ENCODE data around the gene TASP1.

Gene TASP1

DNA sequence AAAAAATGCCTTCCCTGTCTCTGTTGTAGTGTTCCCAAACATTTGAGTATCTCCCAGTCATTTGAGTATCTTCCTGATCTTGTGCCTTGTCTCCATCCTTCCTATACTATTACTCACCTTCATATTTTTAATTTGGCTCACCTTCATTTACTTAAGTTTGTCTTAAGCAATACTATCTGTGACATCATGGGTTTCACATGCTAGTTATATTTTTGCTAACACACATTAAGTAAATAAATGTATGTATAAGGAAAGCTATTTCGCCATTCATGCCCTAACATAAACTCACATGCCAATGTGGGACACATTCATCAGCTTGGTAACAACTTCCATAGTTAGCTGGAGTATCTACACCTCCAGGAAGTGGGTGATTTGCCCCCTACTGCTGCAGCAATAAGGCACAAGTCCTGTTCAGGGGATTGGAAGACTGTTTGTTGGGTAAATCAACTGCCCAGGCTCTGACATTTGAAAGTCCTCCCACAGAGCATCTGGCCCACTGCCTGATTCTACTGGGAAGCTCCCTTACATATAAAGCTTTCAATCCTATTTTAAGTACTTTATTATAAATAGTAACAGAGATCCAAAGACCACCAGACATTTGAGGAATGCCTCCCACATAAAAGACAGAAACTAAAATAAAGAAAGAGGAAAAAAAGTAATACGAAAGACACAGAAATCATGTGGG is 285.3 kb downstream of the TASP1 start:
- no peak overlapping the region for H3K27ac ChIP-seq (ENCODE audit: low read length)
- no peak overlapping the region for H3K4me3 ChIP-seq (ENCODE audit: low read length)
- H3K9ac ChIP-seq (ENCODE audit: low read depth, low read length): no peak overlapping the region
- no peaks in the 10 kb centered on the region for H3K27me3 ChIP-seq (ENCODE audit: insufficient read depth, low read length)
- peaks cover 28% of the 10 kb centered on the region; the same call in 1 of the 2 replicates for H3K4me1 ChIP-seq (ENCODE audit: insufficient read depth, low read length)
- H3K36me3 ChIP-seq (ENCODE audit: insufficient read depth, low read depth, low read length): no peaks in the 10 kb centered on the region
- no peaks in the 10 kb centered on the region for H3K9me3 ChIP-seq (ENCODE audit: insufficient read depth, low read depth, low read length)

DNA sequence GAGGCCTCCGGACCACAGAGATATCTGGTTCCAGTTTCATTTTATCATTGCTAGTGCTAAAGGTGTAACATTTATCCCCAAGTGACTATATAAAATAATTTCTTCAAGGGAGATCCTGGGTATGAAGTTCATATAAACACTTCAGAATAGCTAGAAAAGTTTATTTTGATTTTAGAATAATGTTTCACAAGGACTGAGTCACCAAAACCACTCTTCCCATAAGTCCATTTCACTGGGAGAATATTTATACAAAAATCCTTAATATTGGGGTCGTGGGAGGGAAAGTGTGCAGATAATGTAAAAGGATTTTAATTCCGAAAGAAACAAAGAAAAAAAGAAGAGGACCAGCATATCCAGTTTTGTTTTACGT is 289.5 kb downstream of the TASP1 start:
- Histone ChIP-seq H3K36me3 (ENCODE audit: insufficient read depth, low read depth, low read length) (no peaks in the 10 kb centered on the region), H3K4me3 (ENCODE audit: low read length) (no peak overlapping the region), H3K9ac (ENCODE audit: low read depth, low read length) (no peak overlapping the region), H3K4me1 (ENCODE audit: insufficient read depth, low read length) (0 out of 2 replicates have a peak, but pooled peaks cover 3% of the 10 kb centered on the region), H3K27ac (ENCODE audit: low read length) (no peak overlapping the region), H3K9me3 (ENCODE audit: insufficient read depth, low read depth, low read length) (no peaks in the 10 kb centered on the region), H3K27me3 (ENCODE audit: insufficient read depth, low read length) (no peaks in the 10 kb centered on the region)

- Histone ChIP-seq H3K9ac (ENCODE audit: low read depth, low read length) (no peak overlapping the region), H3K4me1 (ENCODE audit: insufficient read depth, low read length) (0 out of 2 replicates have a peak, but pooled peaks cover 3% of the 10 kb centered on the region), H3K36me3 (ENCODE audit: insufficient read depth, low read depth, low read length) (no peaks in the 10 kb centered on the region), H3K27ac (ENCODE audit: low read length) (no peak overlapping the region), H3K4me3 (ENCODE audit: low read length) (no peak overlapping the region), H3K27me3 (ENCODE audit: insufficient read depth, low read length) (no peaks in the 10 kb centered on the region), H3K9me3 (ENCODE audit: insufficient read depth, low read depth, low read length) (no peaks in the 10 kb centered on the region)
Measured at GRCh38 chr20:13348311-13349234, 290.2 kb downstream of the TASP1 start.

GRCh38 chr20:13344671-13345070 is 294.1 kb downstream of the TASP1 start:
- no peak overlapping the region for H3K9ac ChIP-seq (ENCODE audit: low read depth, low read length)
- H3K9me3 ChIP-seq (ENCODE audit: insufficient read depth, low read depth, low read length): no peaks in the 10 kb centered on the region
- H3K36me3 ChIP-seq (ENCODE audit: insufficient read depth, low read depth, low read length): no peaks in the 10 kb centered on the region
- H3K4me1 ChIP-seq (ENCODE audit: insufficient read depth, low read length): no peaks in the 10 kb centered on the region; the same call in 1 of the 2 replicates
- H3K27ac ChIP-seq (ENCODE audit: low read length): no peak overlapping the region
- no peaks in the 10 kb centered on the region for H3K27me3 ChIP-seq (ENCODE audit: insufficient read depth, low read length)
- H3K4me3 ChIP-seq (ENCODE audit: low read length): no peak overlapping the region

GRCh38 chr20:13342469-13343242 is 296.1 kb downstream of the TASP1 start:
- H3K27ac ChIP-seq (ENCODE audit: low read length): no peak overlapping the region
- no peak overlapping the region for H3K4me3 ChIP-seq (ENCODE audit: low read length)
- H3K27me3 ChIP-seq (ENCODE audit: insufficient read depth, low read length): no peaks in the 10 kb centered on the region
- H3K9me3 ChIP-seq (ENCODE audit: insufficient read depth, low read depth, low read length): no peaks in the 10 kb centered on the region
- no peaks in the 10 kb centered on the region; the same call in 1 of the 2 replicates for H3K4me1 ChIP-seq (ENCODE audit: insufficient read depth, low read length)
- no peaks in the 10 kb centered on the region for H3K36me3 ChIP-seq (ENCODE audit: insufficient read depth, low read depth, low read length)
- H3K9ac ChIP-seq (ENCODE audit: low read depth, low read length): no peak overlapping the region

DNA sequence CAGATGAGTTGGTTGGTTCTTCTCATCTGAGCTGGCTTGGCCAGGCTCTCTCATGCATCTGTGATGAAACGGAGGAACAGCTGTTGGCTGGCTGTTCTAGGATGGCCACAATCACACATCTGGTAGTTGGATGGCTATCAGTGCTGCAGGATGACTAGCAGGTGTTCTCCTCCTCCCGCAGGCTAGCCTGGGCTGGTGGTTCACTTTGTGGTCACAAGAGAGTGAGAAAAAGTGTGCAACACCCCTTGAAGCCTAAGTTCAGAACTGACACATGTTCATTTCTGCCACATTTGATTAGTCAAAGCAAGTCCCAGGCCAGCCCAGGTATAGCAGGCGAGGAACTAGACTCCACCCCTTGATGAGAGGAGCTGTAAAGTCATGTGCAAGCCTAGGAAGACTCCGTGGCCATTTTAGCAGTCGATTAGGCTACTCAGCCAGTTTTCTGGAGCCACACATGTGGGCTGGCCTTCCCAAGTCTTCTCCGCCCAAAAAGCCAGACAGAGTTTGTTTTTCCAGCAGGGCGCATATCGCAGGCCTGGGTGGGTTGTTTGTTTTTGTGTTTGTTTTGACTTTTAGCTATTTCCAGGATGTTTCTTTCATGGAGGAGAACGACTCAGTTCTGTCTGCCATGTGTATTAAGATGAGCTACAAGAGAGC is 296.9 kb downstream of the TASP1 start:
- Histone ChIP-seq H3K9me3 (ENCODE audit: insufficient read depth, low read depth, low read length) (no peaks in the 10 kb centered on the region), H3K4me3 (ENCODE audit: low read length) (no peak overlapping the region), H3K36me3 (ENCODE audit: insufficient read depth, low read depth, low read length) (no peaks in the 10 kb centered on the region), H3K4me1 (ENCODE audit: insufficient read depth, low read length) (no peaks in the 10 kb centered on the region; the same call in 1 of the 2 replicates), H3K27me3 (ENCODE audit: insufficient read depth, low read length) (no peaks in the 10 kb centered on the region), H3K27ac (ENCODE audit: low read length) (no peak overlapping the region), H3K9ac (ENCODE audit: low read depth, low read length) (no peak overlapping the region)

GRCh38 chr20:13340088-13340487 is 298.6 kb downstream of the TASP1 start:
- no peak overlapping the region for H3K4me3 ChIP-seq (ENCODE audit: low read length)
- H3K36me3 ChIP-seq (ENCODE audit: insufficient read depth, low read depth, low read length): no peaks in the 10 kb centered on the region
- no peak overlapping the region for H3K9ac ChIP-seq (ENCODE audit: low read depth, low read length)
- H3K27me3 ChIP-seq (ENCODE audit: insufficient read depth, low read length): no peaks in the 10 kb centered on the region
- no peak overlapping the region for H3K27ac ChIP-seq (ENCODE audit: low read length)
- H3K9me3 ChIP-seq (ENCODE audit: insufficient read depth, low read depth, low read length): no peaks in the 10 kb centered on the region
- no peaks in the 10 kb centered on the region; the same call in 1 of the 2 replicates for H3K4me1 ChIP-seq (ENCODE audit: insufficient read depth, low read length)
